OCI-LY1 (cell line): ENCODE data around the gene RDH11.
"Not testable (repeated sequence)": the region's sequence is repeated elsewhere in the genome, so short reads cannot be mapped to it uniquely, and the experiment has no call there.

ENCODE experiments used
- H2AFZ ChIP-seq: fragments of 200-600 bp; sonication (generic), shearing (Covaris generic); 2 replicates; pipeline ENCODE4 v1.6.0; 2014; ENCODE audit warnings: antibody characterized with exemption, mild to moderate bottlenecking, low read length
- H3F3A ChIP-seq: fragments of 200-600 bp; sonication (generic), shearing (Covaris generic); 2 replicates; pipeline ENCODE4 v1.6.0; 2014; ENCODE audit warnings: mild to moderate bottlenecking, antibody characterized with exemption, low read length, moderate library complexity; ENCODE audit not compliant: insufficient read depth
- H3K27ac ChIP-seq: fragments of 200-600 bp; sonication (generic); 2 replicates; pipeline ENCODE4 v1.5.1; 2014; ENCODE audit warnings: low read length, mixed run types, mild to moderate bottlenecking, low read depth; ENCODE audit not compliant: poor library complexity, severe bottlenecking
- H3K27me3 ChIP-seq: fragments of 200-600 bp; sonication (generic); 2 replicates; pipeline ENCODE4 v1.6.0; 2014; ENCODE audit warnings: antibody characterized with exemption, mild to moderate bottlenecking, low read length, moderate library complexity; ENCODE audit not compliant: insufficient read depth
- H3K36me3 ChIP-seq: fragments of 200-600 bp; sonication (generic); 2 replicates; pipeline ENCODE4 v1.6.1; 2014; ENCODE audit warnings: mild to moderate bottlenecking, antibody characterized with exemption, low read length, moderate library complexity, mixed read lengths; ENCODE audit not compliant: insufficient read depth
- H3K4me1 ChIP-seq: fragments of 200-600 bp; sonication (generic); 2 replicates; pipeline ENCODE4 v1.5.1; 2014; ENCODE audit warnings: mild to moderate bottlenecking, low read length, moderate library complexity; ENCODE audit not compliant: insufficient read depth, severe bottlenecking
- H3K4me2 ChIP-seq: fragments of 200-600 bp; sonication (generic), shearing (Covaris generic); 2 replicates; pipeline ENCODE4 v1.6.1; 2014; ENCODE audit warnings: low read length
- H3K4me3 ChIP-seq: fragments of 200-600 bp; sonication (generic); 2 replicates; pipeline ENCODE4 v1.5.1; 2014; ENCODE audit warnings: low read length, low read depth, mild to moderate bottlenecking, mixed read lengths; ENCODE audit not compliant: poor library complexity, severe bottlenecking
- H3K79me2 ChIP-seq: fragments of 200-600 bp; shearing (Covaris generic); 2 replicates; pipeline ENCODE4 v1.6.1; 2016; ENCODE audit warnings: mixed run types, low read length, mixed read lengths; ENCODE audit not compliant: insufficient read depth
- H3K9ac ChIP-seq: fragments of 200-600 bp; sonication (generic), shearing (Covaris generic); 2 replicates; pipeline ENCODE4 v1.6.1; 2014; ENCODE audit warnings: mild to moderate bottlenecking, low read length, mixed read lengths
- H3K9me2 ChIP-seq: fragments of 200-600 bp; sonication (generic), shearing (Covaris generic); 2 replicates; pipeline ENCODE4 v1.6.1; 2014; ENCODE audit warnings: low read depth, mild to moderate bottlenecking, low read length, mixed read lengths
- H3K9me3 ChIP-seq: fragments of 200-600 bp; shearing (Covaris generic); 2 replicates; pipeline ENCODE4 v1.6.1; 2014; ENCODE audit warnings: low read length, mixed read lengths
- H4K20me1 ChIP-seq: fragments of 200-600 bp; sonication (generic), shearing (Covaris generic); 2 replicates; pipeline ENCODE4 v1.6.0; 2016; ENCODE audit warnings: mild to moderate bottlenecking, low read length; ENCODE audit not compliant: insufficient read depth
- CTCF ChIP-seq: fragments of 200-600 bp; sonication (generic), shearing (Covaris generic); IDR thresholded peaks from 2 replicates; pipeline ENCODE4 v1.5.1; 2017; ENCODE audit warnings: mild to moderate bottlenecking, antibody characterized with exemption, low read length, moderate library complexity, mixed read lengths
- EZH2 ChIP-seq: fragments of 200-600 bp; sonication (generic), shearing (Covaris generic); IDR thresholded peaks from 2 replicates; pipeline ENCODE4 v1.8.0; 2017; ENCODE audit warnings: borderline replicate concordance, mixed run types, mild to moderate bottlenecking, antibody characterized with exemption, low read length, moderate library complexity, mixed read lengths

RDH11 gene

GRCh38 chr14:67721875-67722274 lies 26.3 kb upstream of the RDH11 start:
- no peaks in the 10 kb centered on the region for H3K36me3 ChIP-seq
- H3K27ac ChIP-seq, result no peak overlapping the region
- TF ChIP-seq EZH2, result no peak
- TF ChIP-seq CTCF, result no peak
- H3K4me3 ChIP-seq, result no peak overlapping the region
- H3K79me2 ChIP-seq, result no peaks in the 10 kb centered on the region
- no peak overlapping the region for H3K4me2 ChIP-seq
- no peaks in the 10 kb centered on the region for H3K4me1 ChIP-seq
- peaks cover 14% of the 10 kb centered on the region; the same call in 1 of the 2 replicates for H3K27me3 ChIP-seq
- H3K9ac ChIP-seq, result no peak overlapping the region
- no peak overlapping the region for H2AFZ ChIP-seq
- no peaks in the 10 kb centered on the region for H3F3A ChIP-seq
- H3K9me2 ChIP-seq, result no peaks in the 10 kb centered on the region
- no peaks in the 10 kb centered on the region for H3K9me3 ChIP-seq
- no peaks in the 10 kb centered on the region for H4K20me1 ChIP-seq

- Histone ChIP-seq H3K9me3 (no peaks in the 10 kb centered on the region), H2AFZ (no peak overlapping the region), H3K4me3 (no peak overlapping the region), H3K27me3 (peaks cover 10% of the 10 kb centered on the region; the same call in 1 of the 2 replicates), H3F3A (no peaks in the 10 kb centered on the region), H3K36me3 (no peaks in the 10 kb centered on the region), H3K9me2 (no peaks in the 10 kb centered on the region), H4K20me1 (no peaks in the 10 kb centered on the region), H3K27ac (no peak overlapping the region), H3K4me1 (no peaks in the 10 kb centered on the region), H3K4me2 (no peak overlapping the region), H3K9ac (no peak overlapping the region), H3K79me2 (no peaks in the 10 kb centered on the region)
- TF ChIP-seq CTCF, result no peak
- TF ChIP-seq EZH2, result no peak
Observed at GRCh38 chr14:67719866-67720265, 24.3 kb upstream of the RDH11 start.

- not testable (repeated sequence) for H3K9ac ChIP-seq, H3K9me2 ChIP-seq, H2AFZ ChIP-seq, H3K27ac ChIP-seq, H3K9me3 ChIP-seq, H3F3A ChIP-seq, H3K79me2 ChIP-seq, H4K20me1 ChIP-seq, H3K4me3 ChIP-seq, H3K4me1 ChIP-seq, H3K27me3 ChIP-seq, H3K4me2 ChIP-seq, H3K36me3 ChIP-seq
Observed at GRCh38 chr14:67719385-67719784, 23.8 kb upstream of the RDH11 start.

GRCh38 chr14:67718265-67718664 lies 22.7 kb upstream of the RDH11 start:
- no peaks in the 10 kb centered on the region for H3K9me2 ChIP-seq
- H3K4me2 ChIP-seq, result no peak overlapping the region
- no peak overlapping the region for H3K27ac ChIP-seq
- no peaks in the 10 kb centered on the region for H3K4me1 ChIP-seq
- no peak overlapping the region for H2AFZ ChIP-seq
- no peaks in the 10 kb centered on the region for H3K36me3 ChIP-seq
- peaks cover 3% of the 10 kb centered on the region; the same call in 1 of the 2 replicates for H3K27me3 ChIP-seq
- no peaks in the 10 kb centered on the region for H3F3A ChIP-seq
- no peak for TF ChIP-seq EZH2
- TF ChIP-seq CTCF, result no peak
- H3K9me3 ChIP-seq, result no peaks in the 10 kb centered on the region
- no peak overlapping the region for H3K4me3 ChIP-seq
- H3K9ac ChIP-seq, result no peak overlapping the region
- H3K79me2 ChIP-seq, result no peaks in the 10 kb centered on the region
- no peaks in the 10 kb centered on the region for H4K20me1 ChIP-seq
